GM12874 (cell line): ENCODE measurements around the gene GPR143.

Experiments
- CTCF ChIP-seq: IDR thresholded peaks from 2 replicates; pipeline ENCODE4 v1.5.1; 2011; ENCODE audit warnings: low read depth, mild to moderate bottlenecking, control low read depth, low read length, moderate library complexity; ENCODE audit not compliant: insufficient read depth

The GPR143 gene

GRCh38 chrX:9683350-9683749 lies 82.3 kb downstream of the GPR143 start:
- no peak for TF ChIP-seq CTCF

GRCh38 chrX:9682861-9683260 lies 82.8 kb downstream of the GPR143 start:
- no peak for TF ChIP-seq CTCF

GRCh38 chrX:9682456-9682855 lies 83.2 kb downstream of the GPR143 start:
- no peak for TF ChIP-seq CTCF

- TF ChIP-seq CTCF = no peak
Measured at GRCh38 chrX:9681422-9681821, 84.2 kb downstream of the GPR143 start.

GRCh38 chrX:9681011-9681410 lies 84.6 kb downstream of the GPR143 start:
- TF ChIP-seq CTCF = no peak

- TF ChIP-seq CTCF = no peak
Measured at GRCh38 chrX:9678215-9678965, 87.3 kb downstream of the GPR143 start.

GRCh38 chrX:9677098-9677739 lies 88.4 kb downstream of the GPR143 start:
- no peak for TF ChIP-seq CTCF
